Parathyroid adenoma (tissue), 2 donors: ENCODE measurements around the gene PPFIA2.

Source experiments
- H2AFZ ChIP-seq: fragments of 300-600 bp; sonication (generic); one replicate; pipeline ENCODE4 v1.7.0; 2017; ENCODE audit warnings: antibody characterized with exemption, mild to moderate bottlenecking
- H3K27ac ChIP-seq: fragments of 300-600 bp; sonication (generic); one replicate; pipeline ENCODE4 v1.7.0; 2017
- H3K27me3 ChIP-seq: fragments of 300-600 bp; sonication (generic); one replicate; pipeline ENCODE4 v1.7.0; 2017; ENCODE audit warnings: low read length; ENCODE audit not compliant: control insufficient read depth, insufficient read depth
- H3K36me3 ChIP-seq: fragments of 300-600 bp; sonication (generic); one replicate; pipeline ENCODE4 v1.7.0; 2017; ENCODE audit warnings: low read length; ENCODE audit not compliant: control insufficient read depth, insufficient read depth
- H3K4me1 ChIP-seq: fragments of 300-600 bp; sonication (generic); one replicate; pipeline ENCODE4 v1.7.0; 2017; ENCODE audit warnings: control low read depth
- H3K4me2 ChIP-seq: fragments of 300-600 bp; sonication (generic); one replicate; pipeline ENCODE4 v1.7.0; 2017; ENCODE audit warnings: low read length
- H3K4me3 ChIP-seq: fragments of 300-600 bp; sonication (generic); one replicate; pipeline ENCODE4 v1.7.0; 2017; ENCODE audit warnings: low read depth, low read length
- H3K79me2 ChIP-seq: fragments of 300-600 bp; sonication (generic); one replicate; pipeline ENCODE4 v1.7.0; 2017; ENCODE audit warnings: control low read depth
- H3K9ac ChIP-seq: fragments of 300-600 bp; sonication (generic); one replicate; pipeline ENCODE4 v1.7.0; 2017; ENCODE audit warnings: mild to moderate bottlenecking
- H3K9me3 ChIP-seq: fragments of 300-600 bp; sonication (generic); one replicate; pipeline ENCODE4 v1.7.0; 2017; ENCODE audit warnings: low read length; ENCODE audit not compliant: control insufficient read depth
- TF ChIP-seq, protein P1 (sequence below): fragments of 300-600 bp; sonication (generic); IDR thresholded peaks from one replicate; pipeline ENCODE4 v1.7.0; 2017; ENCODE audit warnings: antibody characterized with exemption, mild to moderate bottlenecking
- donor health status: primary hyperparathyroidism.

PPFIA2 gene

DNA sequence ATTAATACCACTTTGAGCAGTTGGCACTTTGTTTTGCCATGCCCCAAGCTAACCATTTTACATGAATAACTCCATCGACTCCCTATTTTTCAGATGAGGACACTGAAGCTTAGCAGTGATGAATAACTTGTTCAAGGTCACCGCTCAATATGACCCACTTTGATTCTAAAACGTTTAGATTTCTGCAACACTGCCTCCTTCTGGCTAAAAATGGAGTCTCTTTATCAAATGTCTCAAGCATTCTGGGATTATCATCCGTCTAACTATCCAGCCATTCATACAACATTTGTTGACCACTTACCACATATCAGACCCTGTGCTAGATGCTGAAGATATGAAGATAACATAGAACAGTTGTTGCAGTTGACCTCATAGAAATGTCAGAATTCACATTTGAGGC lies 298.0 kb downstream of the PPFIA2 start:
- TF ChIP-seq, protein P1, sequence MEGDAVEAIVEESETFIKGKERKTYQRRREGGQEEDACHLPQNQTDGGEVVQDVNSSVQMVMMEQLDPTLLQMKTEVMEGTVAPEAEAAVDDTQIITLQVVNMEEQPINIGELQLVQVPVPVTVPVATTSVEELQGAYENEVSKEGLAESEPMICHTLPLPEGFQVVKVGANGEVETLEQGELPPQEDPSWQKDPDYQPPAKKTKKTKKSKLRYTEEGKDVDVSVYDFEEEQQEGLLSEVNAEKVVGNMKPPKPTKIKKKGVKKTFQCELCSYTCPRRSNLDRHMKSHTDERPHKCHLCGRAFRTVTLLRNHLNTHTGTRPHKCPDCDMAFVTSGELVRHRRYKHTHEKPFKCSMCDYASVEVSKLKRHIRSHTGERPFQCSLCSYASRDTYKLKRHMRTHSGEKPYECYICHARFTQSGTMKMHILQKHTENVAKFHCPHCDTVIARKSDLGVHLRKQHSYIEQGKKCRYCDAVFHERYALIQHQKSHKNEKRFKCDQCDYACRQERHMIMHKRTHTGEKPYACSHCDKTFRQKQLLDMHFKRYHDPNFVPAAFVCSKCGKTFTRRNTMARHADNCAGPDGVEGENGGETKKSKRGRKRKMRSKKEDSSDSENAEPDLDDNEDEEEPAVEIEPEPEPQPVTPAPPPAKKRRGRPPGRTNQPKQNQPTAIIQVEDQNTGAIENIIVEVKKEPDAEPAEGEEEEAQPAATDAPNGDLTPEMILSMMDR: no peak

DNA sequence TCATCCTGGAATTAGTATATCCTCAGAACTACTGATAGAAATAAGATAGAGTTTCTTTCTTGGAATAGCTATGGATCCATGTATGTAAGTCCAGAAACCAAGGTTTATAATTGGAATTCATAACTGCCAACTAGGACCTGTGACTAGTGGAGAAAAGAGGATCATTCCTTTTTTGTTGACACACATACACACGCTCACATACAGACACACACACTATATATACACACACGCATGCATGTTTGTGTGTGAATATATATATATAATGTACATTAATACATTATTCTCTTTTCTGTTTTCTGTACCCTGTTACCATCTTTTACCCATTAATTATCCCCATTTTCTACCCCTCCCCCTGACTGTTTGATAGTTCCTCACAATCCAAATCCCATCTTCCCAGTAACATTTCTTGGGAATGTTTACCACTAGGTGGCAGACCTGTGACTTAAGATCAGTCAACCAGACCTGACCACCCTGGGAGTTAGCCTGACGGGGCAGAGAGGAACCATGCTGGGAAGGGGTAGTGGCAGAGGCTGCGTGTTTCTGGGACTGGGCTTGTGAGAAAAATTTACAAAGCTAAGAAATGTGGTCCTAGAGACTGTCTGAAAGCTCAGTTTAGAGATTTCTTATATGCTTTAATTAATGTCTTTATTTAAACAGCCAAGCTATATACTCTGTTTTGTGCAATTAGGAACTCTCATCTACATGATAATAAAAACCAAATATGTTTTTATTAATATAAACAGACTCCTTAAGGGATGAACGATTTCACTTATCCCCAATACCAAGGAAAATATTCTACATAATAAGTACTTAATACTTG lies 308.0 kb downstream of the PPFIA2 start:
- Histone ChIP-seq H3K79me2 (no peaks in the 10 kb centered on the region), H3K27ac (no peak overlapping the region), H3K36me3 (no peaks in the 10 kb centered on the region), H3K4me2 (no peak overlapping the region), H3K4me1 (no peaks in the 10 kb centered on the region), H3K27me3 (no peaks in the 10 kb centered on the region), H2AFZ (no peak overlapping the region), H3K9me3 (no peaks in the 10 kb centered on the region), H3K4me3 (no peak overlapping the region), H3K9ac (no peak overlapping the region)
- TF ChIP-seq, protein P1: no peak

More for the DNA sequence above, 298.0 kb downstream of the PPFIA2 start:
- Histone ChIP-seq H3K9me3 (no peaks in the 10 kb centered on the region), H3K79me2 (no peaks in the 10 kb centered on the region), H3K36me3 (no peaks in the 10 kb centered on the region), H3K4me1 (no peaks in the 10 kb centered on the region), H3K4me3 (no peak overlapping the region), H2AFZ (no peak overlapping the region), H3K9ac (no peak overlapping the region), H3K27ac (no peak overlapping the region), H3K4me2 (no peak overlapping the region), H3K27me3 (no peaks in the 10 kb centered on the region)

DNA sequence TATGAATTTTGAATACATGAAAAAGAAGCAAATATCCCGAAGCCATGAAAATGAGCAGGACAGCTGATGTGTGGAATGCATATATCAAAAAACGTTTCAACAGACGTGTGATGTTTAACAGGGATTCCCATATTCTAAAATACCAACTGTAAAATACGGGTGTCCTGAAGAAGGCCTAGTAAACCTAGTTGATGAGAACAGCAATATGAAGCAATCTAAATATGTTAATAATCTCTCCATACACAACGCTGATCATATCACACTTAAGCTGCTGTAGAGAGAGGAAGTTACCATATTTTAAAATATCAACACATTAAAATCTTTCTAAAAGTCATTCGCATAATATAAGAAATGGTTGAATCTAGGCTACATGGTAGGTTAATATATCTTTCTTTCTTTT lies 317.5 kb downstream of the PPFIA2 start:
- no peak overlapping the region for H3K4me2 ChIP-seq
- no peak overlapping the region for H3K9ac ChIP-seq
- no peak overlapping the region for H3K27ac ChIP-seq
- TF ChIP-seq, protein P1: no peak
- H2AFZ ChIP-seq: no peak overlapping the region
- no peaks in the 10 kb centered on the region for H3K4me1 ChIP-seq
- no peak overlapping the region for H3K4me3 ChIP-seq
- no peaks in the 10 kb centered on the region for H3K36me3 ChIP-seq
- no peaks in the 10 kb centered on the region for H3K79me2 ChIP-seq
- H3K9me3 ChIP-seq: no peaks in the 10 kb centered on the region
- H3K27me3 ChIP-seq: no peaks in the 10 kb centered on the region

DNA sequence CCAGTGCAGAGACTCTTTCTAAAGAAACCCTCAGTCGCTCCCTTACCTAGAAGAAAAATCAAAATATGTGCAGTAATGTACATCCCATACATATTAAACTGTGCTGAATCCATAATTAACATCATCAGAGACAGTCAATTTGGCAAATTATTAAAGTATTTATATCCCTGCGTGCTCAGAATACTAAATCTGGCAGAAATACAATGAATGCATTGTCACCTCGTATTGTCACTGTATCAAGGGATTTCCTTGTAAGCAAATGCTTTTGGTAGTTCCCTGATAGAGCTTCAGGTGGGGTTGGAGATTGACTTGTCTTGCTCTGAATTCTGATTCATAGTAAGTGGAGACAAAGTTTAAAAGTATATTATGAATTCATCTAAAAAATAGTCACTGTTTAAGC lies 319.1 kb downstream of the PPFIA2 start:
- Histone ChIP-seq H2AFZ (no peak overlapping the region), H3K27me3 (no peaks in the 10 kb centered on the region), H3K27ac (no peak overlapping the region), H3K4me3 (no peak overlapping the region), H3K4me1 (no peaks in the 10 kb centered on the region), H3K4me2 (no peak overlapping the region), H3K9me3 (no peaks in the 10 kb centered on the region), H3K79me2 (no peaks in the 10 kb centered on the region), H3K9ac (no peak overlapping the region), H3K36me3 (no peaks in the 10 kb centered on the region)
- TF ChIP-seq, protein P1: no peak

DNA sequence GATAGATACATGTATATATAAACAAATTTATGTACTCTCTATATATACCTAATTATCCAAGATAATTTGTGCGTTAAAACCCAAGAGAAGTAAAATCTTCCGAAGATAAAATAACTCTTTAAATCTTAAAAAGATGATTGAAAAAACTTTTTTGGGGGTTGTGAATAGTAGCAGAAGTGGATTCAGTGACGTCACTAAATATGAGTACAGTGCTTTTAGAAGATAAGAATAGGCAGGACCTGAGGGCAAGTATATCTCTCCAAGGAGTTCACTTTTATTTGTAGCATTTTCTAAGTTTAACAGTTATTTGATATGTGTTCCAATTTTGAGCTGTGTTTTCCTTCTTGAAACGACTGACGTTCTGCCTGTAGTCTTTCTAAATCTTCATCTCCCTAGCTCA lies 319.8 kb downstream of the PPFIA2 start:
- TF ChIP-seq, protein P1: no peak

More for the DNA sequence above, 319.8 kb downstream of the PPFIA2 start:
- Histone ChIP-seq H3K79me2 (no peaks in the 10 kb centered on the region), H3K4me3 (no peak overlapping the region), H3K4me1 (no peaks in the 10 kb centered on the region), H3K4me2 (no peak overlapping the region), H3K27ac (no peak overlapping the region), H2AFZ (no peak overlapping the region), H3K27me3 (no peaks in the 10 kb centered on the region), H3K9ac (no peak overlapping the region), H3K9me3 (no peaks in the 10 kb centered on the region), H3K36me3 (no peaks in the 10 kb centered on the region)
